Progenitor cell of endocrine pancreas (in vitro differentiated cells): ENCODE results near the gene ALOX5. TPM values are rescaled to one million over a fixed set of nuclear protein-coding genes. Genes with fewer than 3 reads are reported as not detected.
"Not testable (repeated sequence)": the region's sequence is repeated elsewhere in the genome, so short reads cannot be mapped to it uniquely, and the experiment has no call there.

ENCODE experiments used
- DNase-seq: peaks from one replicate; pipeline ENCODE4 v3.0.0; 2021; ENCODE audit warnings: low spot score; ENCODE audit not compliant: unreplicated experiment
- H3K27ac Mint-ChIP-seq: 2 replicates; pipeline ENCODE4 v1.8.0; 2021; ENCODE audit warnings: mild to moderate bottlenecking, moderate library complexity, mixed read lengths
- H3K27me3 Mint-ChIP-seq: 2 replicates; pipeline ENCODE4 v1.8.0; 2021; ENCODE audit warnings: mixed read lengths
- H3K36me3 Mint-ChIP-seq: 2 replicates; pipeline ENCODE4 v1.8.0; 2022; ENCODE audit warnings: mixed read lengths; ENCODE audit not compliant: insufficient read depth
- H3K4me1 Mint-ChIP-seq: 2 replicates; pipeline ENCODE4 v1.8.0; 2021; ENCODE audit warnings: low read depth, mixed read lengths
- H3K4me3 Mint-ChIP-seq: 2 replicates; pipeline ENCODE4 v1.8.0; 2021; ENCODE audit warnings: low read depth, mild to moderate bottlenecking, moderate library complexity, mixed read lengths
- H3K9me3 Mint-ChIP-seq: 2 replicates; pipeline ENCODE4 v1.8.0; 2021; ENCODE audit warnings: low read depth, mixed read lengths
- CTCF ChIP-seq: fragments of 200-600 bp; sonication (generic); IDR thresholded peaks from one replicate; pipeline ENCODE4 v1.5.0; 2021; ENCODE audit warnings: antibody characterized with exemption, mild to moderate bottlenecking; ENCODE audit not compliant: unreplicated experiment
- total RNA-seq: library from RNA; stranded (reverse); gene quantifications from 2 replicates; pipeline ENCODE4 v1.2.1, GENCODE V29; 2021

The ALOX5 gene
- total RNA-seq, 1 donor from 2014 or later = 1.9 TPM

DNA sequence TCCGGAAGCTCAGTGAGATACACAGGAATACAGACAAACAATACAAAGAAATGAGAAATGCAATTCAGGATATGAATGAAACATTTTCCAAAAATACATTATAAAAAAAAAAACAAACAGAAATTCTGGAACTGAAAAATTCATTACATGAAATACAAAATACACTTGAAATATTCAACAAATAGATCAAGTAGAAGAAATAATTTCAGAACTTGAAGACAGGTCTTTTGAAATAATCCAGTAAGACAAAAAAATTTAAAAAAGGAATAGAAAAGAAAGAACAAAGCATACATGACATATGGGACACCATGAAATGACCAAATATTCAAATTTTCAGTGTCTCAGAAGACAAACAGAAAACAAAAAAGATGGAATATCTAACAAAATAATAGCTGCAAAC, 102.5 kb downstream of the ALOX5 start:
- no peak overlapping the region for H3K27ac Mint-ChIP-seq
- H3K4me3 Mint-ChIP-seq = no peak overlapping the region
- no peak for TF ChIP-seq CTCF
- H3K4me1 Mint-ChIP-seq = peaks cover 9% of the 10 kb centered on the region
- DNase-seq = no peak
- peaks cover 12% of the 10 kb centered on the region for H3K36me3 Mint-ChIP-seq
- H3K9me3 Mint-ChIP-seq = peaks cover 7% of the 10 kb centered on the region
- H3K27me3 Mint-ChIP-seq = no peaks in the 10 kb centered on the region

GRCh38 chr10:45480294-45480693, 106.3 kb downstream of the ALOX5 start:
- H3K27me3 Mint-ChIP-seq = no peaks in the 10 kb centered on the region
- no peak overlapping the region for H3K4me3 Mint-ChIP-seq
- no peak for DNase-seq
- TF ChIP-seq CTCF = no peak
- H3K9me3 Mint-ChIP-seq = peaks cover 8% of the 10 kb centered on the region
- H3K36me3 Mint-ChIP-seq = peaks cover 23% of the 10 kb centered on the region
- no peak overlapping the region for H3K27ac Mint-ChIP-seq
- H3K4me1 Mint-ChIP-seq = peaks cover 4% of the 10 kb centered on the region

- not testable (repeated sequence) for H3K27ac Mint-ChIP-seq, H3K27me3 Mint-ChIP-seq, H3K4me1 Mint-ChIP-seq, H3K4me3 Mint-ChIP-seq, DNase-seq, H3K9me3 Mint-ChIP-seq
- H3K36me3 Mint-ChIP-seq = peaks cover 24% of the 10 kb centered on the region
Observed at GRCh38 chr10:45481100-45481499, 107.1 kb downstream of the ALOX5 start.

- no peaks in the 10 kb centered on the region for H3K27me3 Mint-ChIP-seq
- H3K27ac Mint-ChIP-seq = peak overlapping the region; percentile 2
- TF ChIP-seq CTCF = no peak
- H3K4me3 Mint-ChIP-seq = no peak overlapping the region
- H3K4me1 Mint-ChIP-seq = peaks cover 4% of the 10 kb centered on the region
- peaks cover 8% of the 10 kb centered on the region for H3K9me3 Mint-ChIP-seq
- peaks cover 26% of the 10 kb centered on the region for H3K36me3 Mint-ChIP-seq
- no peak for DNase-seq
Observed at GRCh38 chr10:45483002-45483401, 109.0 kb downstream of the ALOX5 start.

DNA sequence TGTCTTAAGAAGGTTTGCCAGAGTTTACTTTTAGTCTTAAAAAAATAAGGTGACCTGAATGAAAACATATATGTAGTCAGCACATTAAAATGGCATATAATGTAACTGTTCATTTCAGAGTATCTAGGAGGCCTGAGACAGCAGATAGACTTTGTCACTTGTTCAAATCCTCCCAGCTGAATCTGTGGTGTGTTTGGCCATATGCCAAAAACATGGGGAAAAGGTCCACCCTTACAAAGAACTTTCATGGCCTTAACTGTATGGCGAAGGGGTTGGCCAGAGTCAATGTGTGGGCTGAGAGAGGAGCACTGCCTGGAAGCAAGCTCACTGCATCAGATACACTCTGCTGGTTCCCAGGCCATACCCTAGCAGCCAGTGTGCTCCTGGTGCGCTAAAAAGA, 113.7 kb downstream of the ALOX5 start:
- H3K9me3 Mint-ChIP-seq = no peaks in the 10 kb centered on the region
- no peak for DNase-seq
- H3K36me3 Mint-ChIP-seq = peaks cover 13% of the 10 kb centered on the region
- H3K27me3 Mint-ChIP-seq = no peaks in the 10 kb centered on the region
- H3K27ac Mint-ChIP-seq = no peak overlapping the region
- peaks cover 4% of the 10 kb centered on the region for H3K4me1 Mint-ChIP-seq
- TF ChIP-seq CTCF = no peak
- H3K4me3 Mint-ChIP-seq = no peak overlapping the region

DNA sequence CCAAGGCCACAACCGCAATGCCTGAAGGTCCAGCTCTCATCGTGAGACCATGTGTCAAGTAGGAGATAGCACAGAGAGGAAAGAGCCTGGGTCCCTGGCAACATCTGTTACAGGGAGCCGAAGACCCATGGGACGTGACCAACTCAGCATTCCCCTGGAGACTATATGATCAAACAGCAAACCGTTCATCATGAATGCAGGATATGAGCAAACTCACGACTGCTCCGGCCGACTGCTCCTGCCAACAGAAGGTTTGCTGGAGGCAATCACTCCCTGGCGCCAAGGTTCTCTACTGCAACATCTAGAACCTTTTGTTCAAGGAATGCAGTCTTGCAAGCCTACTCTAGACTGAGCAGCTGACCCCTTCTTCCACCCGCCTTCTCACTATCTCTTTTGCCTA, 114.3 kb downstream of the ALOX5 start:
- Mint-ChIP-seq H3K9me3 (peaks cover 4% of the 10 kb centered on the region), H3K27me3 (no peaks in the 10 kb centered on the region), H3K36me3 (peaks cover 16% of the 10 kb centered on the region), H3K27ac (peak overlapping the region; percentile 26), H3K4me1 (peaks cover 6% of the 10 kb centered on the region), H3K4me3 (no peak overlapping the region)
- TF ChIP-seq CTCF = no peak
- DNase-seq = no peak
